Mesenchymal stem cell (in vitro differentiated cells and primary cell): ENCODE results near the gene ARVCF.

ENCODE experiments used
- DNase-seq: peaks from one replicate; pipeline ENCODE4 v3.0.0-alpha.2; 2013
- H2AFZ ChIP-seq: one replicate; pipeline ENCODE4 v1.6.1; 2013; ENCODE audit warnings: low read depth, mild to moderate bottlenecking, control low read depth, inconsistent platforms, low read length, moderate library complexity
- H2AK5ac ChIP-seq: 2 replicates; pipeline ENCODE4 v1.6.1; 2013; ENCODE audit warnings: low read length, moderate library complexity, mild to moderate bottlenecking, inconsistent platforms; ENCODE audit not compliant: severe bottlenecking
- H2BK120ac ChIP-seq: one replicate; pipeline ENCODE4 v1.6.1; 2013; ENCODE audit warnings: low read depth, mild to moderate bottlenecking, inconsistent platforms, low read length, moderate library complexity
- H2BK12ac ChIP-seq, 2 experiments: one replicate each; pipeline ENCODE4 v1.6.1; 2013; ENCODE audit warnings: inconsistent platforms in 2 of 2, low read length in 2 of 2, mild to moderate bottlenecking in 2 of 2, moderate library complexity in 2 of 2, control low read depth in 1 of 2
- H2BK15ac ChIP-seq: one replicate; pipeline ENCODE4 v1.6.1; 2013; ENCODE audit warnings: mild to moderate bottlenecking, low read depth, inconsistent platforms; ENCODE audit not compliant: poor library complexity, severe bottlenecking
- H2BK5ac ChIP-seq: 2 replicates; pipeline ENCODE4 v1.6.1; 2013; ENCODE audit warnings: low read depth, mild to moderate bottlenecking, low read length, control low read depth, inconsistent platforms; ENCODE audit not compliant: poor library complexity, severe bottlenecking
- H3K14ac ChIP-seq, 2 experiments: one replicate each; pipeline ENCODE4 v1.6.1; 2013; ENCODE audit warnings: inconsistent platforms in 2 of 2, low read length in 2 of 2, control low read depth in 1 of 2, mild to moderate bottlenecking in 1 of 2, moderate library complexity in 1 of 2
- H3K18ac ChIP-seq, 2 experiments: one replicate each; pipeline ENCODE4 v1.6.1; 2013; ENCODE audit warnings: inconsistent platforms in 2 of 2, low read length in 2 of 2, control low read depth in 1 of 2, low read depth in 1 of 2, mild to moderate bottlenecking in 1 of 2
- H3K23ac ChIP-seq, 2 experiments: one replicate each; pipeline ENCODE4 v1.6.1; 2013; ENCODE audit warnings: inconsistent platforms in 2 of 2, low read length in 2 of 2, mild to moderate bottlenecking in 2 of 2, moderate library complexity in 2 of 2, control low read depth in 1 of 2
- H3K27ac ChIP-seq: 2 replicates; pipeline ENCODE4 v1.5.1; 2013; ENCODE audit warnings: mild to moderate bottlenecking, moderate library complexity, low read length, control low read depth, inconsistent platforms; ENCODE audit not compliant: poor library complexity, severe bottlenecking
- H3K27me3 ChIP-seq, 2 experiments: 2 replicates each; pipeline versions ENCODE4 v1.6.1 to v1.7.0; 2013; ENCODE audit warnings: low read length in 2 of 2, mild to moderate bottlenecking in 2 of 2, moderate library complexity in 2 of 2, control low read depth in 1 of 2, inconsistent platforms in 1 of 2; ENCODE audit not compliant: control insufficient read depth in 1 of 2, insufficient read depth in 1 of 2
- H3K36me3 ChIP-seq, 2 experiments: 2 replicates each; pipeline versions ENCODE4 v1.6.1 to v1.7.0; 2013; ENCODE audit warnings: low read length in 2 of 2, control low read depth in 1 of 2, inconsistent platforms in 1 of 2, low read depth in 1 of 2, mild to moderate bottlenecking in 1 of 2; ENCODE audit not compliant: insufficient read depth in 2 of 2, control insufficient read depth in 1 of 2
- H3K4ac ChIP-seq, 2 experiments: one replicate each; pipeline ENCODE4 v1.6.1; 2013; ENCODE audit warnings: inconsistent platforms in 2 of 2, low read length in 2 of 2, mild to moderate bottlenecking in 2 of 2, moderate library complexity in 2 of 2, control low read depth in 1 of 2, low read depth in 1 of 2
- H3K4me1 ChIP-seq: 2 replicates; pipeline ENCODE4 v1.6.1; 2013; ENCODE audit warnings: low read depth, low read length, control low read depth; ENCODE audit not compliant: control insufficient read depth, insufficient read depth
- H3K4me2 ChIP-seq: 2 replicates; pipeline ENCODE4 v1.6.1; 2013; ENCODE audit warnings: low read length, mild to moderate bottlenecking, inconsistent platforms; ENCODE audit not compliant: poor library complexity, severe bottlenecking
- H3K4me3 ChIP-seq, 2 experiments: 2 replicates each; pipeline versions ENCODE4 v1.5.1 to v1.7.0; 2013; ENCODE audit warnings: low read length in 2 of 2, mild to moderate bottlenecking in 2 of 2, control low read depth in 1 of 2, low read depth in 1 of 2; ENCODE audit not compliant: insufficient read depth in 1 of 2
- H3K79me1 ChIP-seq: replicated peaks from 2 replicates; pipeline ENCODE4 v1.6.1; 2013; ENCODE audit warnings: mild to moderate bottlenecking, control low read depth, low read length, inconsistent platforms; ENCODE audit not compliant: poor library complexity, severe bottlenecking
- H3K9ac ChIP-seq: 2 replicates; pipeline ENCODE4 v1.7.0; 2013; ENCODE audit warnings: mild to moderate bottlenecking, low read length, moderate library complexity
- H3K9me3 ChIP-seq: 2 replicates; pipeline ENCODE4 v1.7.0; 2013; ENCODE audit warnings: mild to moderate bottlenecking, low read length; ENCODE audit not compliant: control insufficient read depth
- H4K8ac ChIP-seq: one replicate; pipeline ENCODE4 v1.6.1; 2013; ENCODE audit warnings: inconsistent platforms, mild to moderate bottlenecking, low read length, moderate library complexity
- H4K91ac ChIP-seq: one replicate; pipeline ENCODE4 v1.6.1; 2013; ENCODE audit warnings: mild to moderate bottlenecking, low read length, inconsistent platforms
- WGBS: methylation state at CpG from one replicate; pipeline ENCODE4 v1.1.7; 2013; ENCODE audit warnings: mixed read lengths; 5-methylcytosine and 5-hydroxymethylcytosine counted together

The ARVCF gene

GRCh38 chr22:20019661-20020532 is 3.3 kb upstream of the ARVCF start:
- WGBS = 86% methylated on average over 8 of the region's 8 CpGs
- Histone ChIP-seq H3K23ac (no peak overlapping the region), H3K27me3 (peaks cover 22 to 30% of the 10 kb centered on the region in 2 experiments), H3K9ac (peak overlapping the region; percentile 90), H2BK12ac (no peak overlapping the region), H3K4me2 (peak overlapping the region; percentile 74), H3K18ac (peak overlapping the region in 1 of 2 experiments; percentile 93), H2BK5ac (no peak overlapping the region), H2BK120ac (no peak overlapping the region), H2BK15ac (no peak overlapping the region), H3K4ac (peak overlapping the region; percentile 43 to 70), H3K14ac (no peak overlapping the region), H3K4me1 (peaks cover 35% of the 10 kb centered on the region), H4K91ac (peak overlapping the region; percentile 16), H3K79me1 (peaks cover 21% of the 10 kb centered on the region), H3K27ac (no peak overlapping the region), H3K36me3 (peaks cover 0 to 16% of the 10 kb centered on the region in 2 experiments), H3K9me3 (no peaks in the 10 kb centered on the region), H2AFZ (no peak overlapping the region), H3K4me3 (peak overlapping the region in 1 of 2 experiments; percentile 83), H2AK5ac (peak overlapping the region; percentile 55), H4K8ac (peak overlapping the region; percentile 99)
- DNase-seq = no peak

DNA sequence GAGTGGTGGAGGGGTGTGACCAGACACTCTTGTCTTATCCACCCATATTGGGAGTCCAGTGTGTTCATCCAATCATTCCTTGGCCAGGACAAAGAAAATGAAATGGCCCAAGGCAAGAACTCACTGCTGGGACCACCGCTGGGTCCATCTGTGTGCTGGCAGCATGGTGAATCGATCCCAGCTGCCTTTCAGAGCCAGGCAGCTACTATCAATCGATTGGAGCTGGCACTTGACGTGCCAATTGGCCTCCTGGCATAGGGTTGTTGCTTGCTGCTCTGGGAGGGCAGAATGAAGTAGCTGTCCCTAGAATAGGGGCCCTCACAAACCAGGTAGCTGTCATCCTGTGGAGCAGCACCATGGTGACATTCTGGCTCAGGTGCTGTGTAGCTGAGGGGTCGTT is 1.4 kb upstream of the ARVCF start:
- Histone ChIP-seq H3K14ac (no peak overlapping the region), H4K91ac (no peak overlapping the region), H2AFZ (no peak overlapping the region), H3K27me3 (peaks cover 27 to 36% of the 10 kb centered on the region in 2 experiments), H3K9me3 (no peaks in the 10 kb centered on the region), H3K27ac (no peak overlapping the region), H3K4ac (no peak overlapping the region), H4K8ac (no peak overlapping the region), H2AK5ac (no peak overlapping the region), H3K4me3 (no peak overlapping the region), H3K9ac (no peak overlapping the region), H3K18ac (no peak overlapping the region), H2BK12ac (no peak overlapping the region), H2BK15ac (no peak overlapping the region), H3K23ac (no peak overlapping the region), H3K36me3 (peaks cover 0 to 5% of the 10 kb centered on the region in 2 experiments), H3K4me1 (peaks cover 40% of the 10 kb centered on the region), H3K4me2 (no peak overlapping the region), H2BK5ac (no peak overlapping the region), H2BK120ac (no peak overlapping the region), H3K79me1 (peaks cover 10% of the 10 kb centered on the region)
- WGBS = 82% methylated on average over 5 of the region's 5 CpGs
- no peak for DNase-seq

DNA sequence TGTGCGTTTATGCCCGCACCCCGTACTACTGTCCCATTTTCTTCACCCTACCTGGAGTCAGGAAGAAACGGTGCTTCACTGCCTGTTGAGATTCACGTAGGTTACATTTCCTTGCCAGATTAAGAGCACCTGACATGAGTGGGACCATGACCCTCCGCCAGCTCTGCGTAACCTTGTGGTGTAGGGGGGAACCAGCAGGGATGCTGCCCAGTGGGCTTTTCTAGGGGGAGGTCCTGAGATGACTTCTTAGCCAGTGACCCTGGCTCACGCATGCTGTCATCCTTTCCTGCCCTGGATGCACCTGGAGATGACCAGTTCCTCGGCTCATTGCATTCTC is 967 bp upstream of the ARVCF start:
- H2BK15ac ChIP-seq = no peak overlapping the region
- H3K36me3 ChIP-seq = peaks cover 0 to 3% of the 10 kb centered on the region in 2 experiments
- H3K18ac ChIP-seq = no peak overlapping the region
- no peak for DNase-seq
- no peak overlapping the region for H2AFZ ChIP-seq
- no peaks in the 10 kb centered on the region for H3K9me3 ChIP-seq
- no peak overlapping the region for H3K4ac ChIP-seq
- H2BK12ac ChIP-seq = no peak overlapping the region
- WGBS = 62% methylated on average over 7 of the region's 9 CpGs
- no peak overlapping the region for H3K27ac ChIP-seq
- H3K4me2 ChIP-seq = no peak overlapping the region
- H3K4me3 ChIP-seq = no peak overlapping the region
- H3K23ac ChIP-seq = no peak overlapping the region
- no peak overlapping the region for H3K14ac ChIP-seq
- peaks cover 42% of the 10 kb centered on the region for H3K4me1 ChIP-seq
- H2AK5ac ChIP-seq = no peak overlapping the region
- no peak overlapping the region for H3K9ac ChIP-seq
- H4K8ac ChIP-seq = no peak overlapping the region
- no peak overlapping the region for H4K91ac ChIP-seq
- H3K27me3 ChIP-seq = peaks cover 27 to 36% of the 10 kb centered on the region in 2 experiments
- H2BK5ac ChIP-seq = no peak overlapping the region
- no peak overlapping the region for H2BK120ac ChIP-seq
- H3K79me1 ChIP-seq = peaks cover 7% of the 10 kb centered on the region

DNA sequence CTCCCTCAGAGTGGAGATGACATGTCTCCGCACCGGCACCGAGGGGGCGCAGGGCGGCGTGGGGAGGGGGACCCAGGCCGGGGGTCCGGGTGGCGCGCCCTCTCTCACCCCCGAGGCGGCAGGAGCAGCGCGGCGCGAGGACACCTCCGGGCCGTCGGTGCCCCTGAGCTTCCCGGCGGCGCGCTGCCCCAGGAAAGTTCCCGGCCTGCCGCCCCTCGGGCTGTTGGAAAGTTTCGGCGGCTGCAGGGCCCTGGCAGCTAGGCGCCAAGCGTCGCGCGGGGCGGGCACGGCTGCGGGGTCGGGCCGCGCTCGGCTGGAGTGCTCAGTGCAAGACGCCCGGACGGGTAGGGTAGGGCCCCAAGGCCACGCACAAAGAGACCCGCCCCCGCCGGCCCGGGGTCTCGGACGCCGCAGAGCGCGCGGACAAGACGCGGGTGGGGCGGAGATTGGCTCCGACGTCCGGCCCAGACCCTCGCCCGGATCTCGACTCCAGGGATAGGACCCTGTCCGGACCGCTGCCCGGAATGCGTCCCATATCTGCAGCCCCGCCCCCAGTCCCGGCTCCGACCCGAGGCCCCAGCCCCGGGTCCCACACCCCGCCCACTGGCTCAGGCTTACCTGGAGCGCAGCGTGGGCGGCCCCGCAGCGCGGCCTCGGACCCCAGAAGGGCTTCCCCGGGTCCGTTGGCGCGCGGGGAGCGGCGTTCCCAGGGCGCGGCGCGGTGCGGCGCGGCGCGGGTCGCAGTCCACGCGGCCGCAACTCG is 471 bp downstream of the ARVCF start:
- peak; percentile 37 for DNase-seq
- WGBS = 2% methylated on average over 71 of the region's 101 CpGs
- H2BK15ac ChIP-seq = no peak overlapping the region
- no peak overlapping the region for H2BK120ac ChIP-seq
- H3K9ac ChIP-seq = no peak overlapping the region
- no peak overlapping the region for H2AK5ac ChIP-seq
- H4K8ac ChIP-seq = no peak overlapping the region
- H2AFZ ChIP-seq = peak overlapping the region; percentile 63
- peaks cover 27 to 36% of the 10 kb centered on the region in 2 experiments for H3K27me3 ChIP-seq
- peak overlapping the region; percentile 70 to 81 for H3K4me3 ChIP-seq
- H3K36me3 ChIP-seq = no peaks in the 10 kb centered on the region
- no peak overlapping the region for H3K4ac ChIP-seq
- peak overlapping the region in 1 of 2 experiments; percentile 76 for H3K23ac ChIP-seq
- H3K9me3 ChIP-seq = no peaks in the 10 kb centered on the region
- peak overlapping the region in 1 of 2 experiments; percentile 39 for H3K18ac ChIP-seq
- no peak overlapping the region for H4K91ac ChIP-seq
- H3K79me1 ChIP-seq = peaks cover 4% of the 10 kb centered on the region
- no peak overlapping the region for H3K14ac ChIP-seq
- H2BK12ac ChIP-seq = no peak overlapping the region
- no peak overlapping the region for H2BK5ac ChIP-seq
- H3K27ac ChIP-seq = no peak overlapping the region
- H3K4me2 ChIP-seq = peak overlapping the region; percentile 95
- H3K4me1 ChIP-seq = peaks cover 28% of the 10 kb centered on the region
